C4-2B (cell line): Measurements from ENCODE around the gene LETM1.

Source experiments
- H3K27ac ChIP-seq: fragments of 450-650 bp; 2 replicates; pipeline ENCODE4 v1.5.1; 2017
- CTCF ChIP-seq: fragments of 450-650 bp; conservative IDR thresholded peaks from 2 replicates; pipeline ENCODE4 v1.5.1; 2017; ENCODE audit warnings: mild to moderate bottlenecking
- ZFX ChIP-seq: fragments of 450-650 bp; IDR thresholded peaks from 2 replicates; pipeline ENCODE4 v1.6.1; 2017

The LETM1 gene

GRCh38 chr4:1790005-1790404, 66.0 kb downstream of the LETM1 start:
- H3K27ac ChIP-seq: no peak overlapping the region
- TF ChIP-seq CTCF: no peak
- TF ChIP-seq ZFX: no peak

- TF ChIP-seq CTCF (no peak), ZFX (no peak)
- H3K27ac ChIP-seq: no peak overlapping the region
These were observed 66.4 kb downstream of the LETM1 start for GRCh38 chr4:1789552-1789951.

GRCh38 chr4:1788254-1788973, 67.5 kb downstream of the LETM1 start:
- no peak for TF ChIP-seq CTCF
- TF ChIP-seq ZFX: no peak
- no peak overlapping the region for H3K27ac ChIP-seq

GRCh38 chr4:1787411-1788077, 68.4 kb downstream of the LETM1 start:
- TF ChIP-seq CTCF (no peak), ZFX (no peak)
- H3K27ac ChIP-seq: no peak overlapping the region

GRCh38 chr4:1786544-1787362, 69.2 kb downstream of the LETM1 start:
- no peak overlapping the region for H3K27ac ChIP-seq
- TF ChIP-seq ZFX: no peak
- no peak for TF ChIP-seq CTCF

- TF ChIP-seq ZFX (no peak), CTCF (no peak)
- no peak overlapping the region for H3K27ac ChIP-seq
These were observed 70.4 kb downstream of the LETM1 start for GRCh38 chr4:1785592-1785991.
